NCI-H2196 (cell line): ENCODE results near the gene PPP1R1A.

Experiments used
- DNase-seq: peaks from one replicate; lab custom pipeline; 2025; ENCODE audit not compliant: unreplicated experiment; lab: John Stamatoyannopoulos, UW

PPP1R1A gene

DNA sequence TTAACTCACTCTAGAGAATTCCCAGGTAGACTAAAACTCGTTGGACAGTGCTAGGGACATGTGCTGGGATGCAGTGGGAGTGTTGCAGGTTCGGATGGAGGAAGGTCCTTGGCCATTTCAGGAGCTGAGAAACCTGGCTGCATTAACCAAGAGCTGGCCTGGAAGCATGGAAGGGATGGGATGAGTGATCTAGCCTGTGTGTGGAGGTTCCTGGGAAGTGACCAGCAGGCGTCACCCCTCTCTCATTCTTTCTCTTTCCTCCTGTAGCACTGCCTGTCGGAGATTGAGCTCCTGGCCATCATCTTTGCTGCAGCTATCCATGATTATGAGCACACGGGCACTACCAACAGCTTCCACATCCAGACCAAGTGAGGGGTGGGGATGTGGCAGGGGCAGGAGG is 15.6 kb downstream of the PPP1R1A start:
- no peak for DNase-seq

DNA sequence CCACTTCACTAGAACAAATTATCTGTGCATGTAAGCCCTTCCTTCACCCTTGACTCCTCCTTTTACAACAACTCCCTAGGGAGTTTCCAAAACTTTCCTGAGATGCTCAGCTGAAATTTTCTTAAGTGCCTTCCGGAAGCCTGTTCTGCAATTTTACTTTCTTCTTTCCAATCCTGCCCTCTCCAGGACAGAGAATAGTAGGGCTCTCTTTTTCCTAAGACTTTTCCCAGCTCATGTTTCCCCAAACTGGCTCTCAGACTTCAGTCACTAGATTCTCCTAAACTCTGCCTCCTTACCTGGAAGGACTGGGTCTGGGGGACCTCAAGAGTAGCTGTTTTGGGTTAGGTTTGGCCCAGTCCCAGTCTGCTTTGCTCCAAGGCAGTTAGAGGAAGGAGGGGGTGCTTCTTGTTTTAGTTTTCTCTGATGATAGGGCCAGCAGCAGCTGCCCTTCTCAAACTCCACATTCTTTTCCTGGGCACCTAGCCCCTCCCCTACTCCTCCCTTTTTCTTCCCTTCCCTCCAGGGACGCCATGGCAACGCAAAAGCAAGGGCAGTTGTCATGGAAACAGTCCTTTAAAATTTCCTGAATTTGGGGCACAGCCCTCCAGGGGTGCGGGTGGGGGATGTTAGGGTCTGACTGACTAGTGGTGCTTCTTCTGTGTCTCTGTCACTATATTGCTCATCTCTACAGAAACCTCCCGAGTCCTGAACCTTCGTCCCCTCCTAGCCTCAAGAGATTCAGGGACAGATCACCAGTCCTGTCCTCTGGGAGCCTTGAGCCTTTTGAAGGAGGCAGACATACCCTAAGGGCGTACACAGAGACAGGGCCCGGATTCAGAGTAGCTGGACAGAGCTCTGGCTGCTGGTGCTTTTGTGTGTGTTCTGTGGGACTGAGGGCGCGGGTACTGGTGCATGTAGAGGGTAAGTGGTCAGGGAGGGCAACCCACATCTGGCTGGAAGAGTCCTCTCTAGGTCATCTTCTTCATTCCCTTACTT is 17.0 kb downstream of the PPP1R1A start:
- no peak for DNase-seq

DNA sequence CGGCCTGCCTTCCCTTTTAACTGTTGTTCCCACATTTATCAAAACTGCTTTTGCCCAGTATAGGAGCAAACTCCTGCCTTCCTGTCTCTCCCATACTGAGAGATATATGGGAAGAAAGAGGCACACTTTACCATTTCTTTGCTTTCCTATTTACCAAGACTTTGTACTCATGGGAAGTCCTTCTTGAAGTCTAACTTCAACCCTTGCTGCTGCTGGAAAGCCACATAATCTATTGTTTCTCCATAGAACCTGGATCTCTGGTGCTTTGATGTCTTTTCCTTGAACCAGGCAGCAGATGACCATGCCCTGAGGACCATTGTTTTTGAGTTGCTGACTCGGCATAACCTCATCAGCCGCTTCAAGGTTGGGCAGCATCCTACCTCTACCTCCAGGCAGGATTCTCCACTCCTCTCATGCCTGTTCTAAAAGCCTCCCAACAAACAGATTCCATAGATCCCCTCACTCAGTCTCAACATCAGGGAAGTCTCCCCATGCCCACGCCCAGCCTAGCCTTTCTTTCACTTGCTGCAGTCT is 18.4 kb downstream of the PPP1R1A start:
- no peak for DNase-seq

DNA sequence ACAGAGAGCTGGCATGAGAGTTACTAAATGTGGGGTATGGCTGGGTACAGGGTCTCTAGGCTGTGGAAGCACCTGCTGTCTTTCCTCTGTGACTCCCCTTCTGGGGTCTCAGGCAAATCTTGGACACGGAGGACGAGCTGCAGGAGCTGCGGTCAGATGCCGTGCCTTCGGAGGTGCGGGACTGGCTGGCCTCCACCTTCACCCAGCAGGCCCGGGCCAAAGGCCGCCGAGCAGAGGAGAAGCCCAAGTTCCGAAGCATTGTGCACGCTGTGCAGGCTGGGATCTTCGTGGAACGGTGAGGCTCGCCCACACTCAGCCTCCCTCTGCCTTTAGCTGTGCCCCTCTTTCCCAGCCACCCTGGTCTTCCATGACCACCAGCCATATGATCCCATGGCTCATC is 19.4 kb downstream of the PPP1R1A start:
- no peak for DNase-seq

DNA sequence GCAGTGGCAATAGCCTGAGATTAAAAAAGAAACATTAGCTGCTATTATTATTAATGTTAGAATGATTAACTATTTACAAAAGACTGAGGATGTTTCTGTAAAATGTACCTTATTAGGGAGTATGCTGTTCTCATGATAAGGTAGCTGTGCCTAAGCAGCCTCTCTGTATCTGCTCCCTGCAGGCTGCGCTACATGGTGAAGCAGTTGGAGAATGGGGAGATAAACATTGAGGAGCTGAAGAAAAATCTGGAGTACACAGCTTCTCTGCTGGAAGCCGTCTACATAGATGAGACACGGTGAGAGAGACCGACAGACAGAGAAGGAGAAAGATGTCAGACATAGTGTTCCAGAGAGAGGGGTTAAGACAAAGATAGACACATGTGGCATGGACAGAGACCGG is 21.7 kb downstream of the PPP1R1A start:
- DNase-seq, result no peak

DNA sequence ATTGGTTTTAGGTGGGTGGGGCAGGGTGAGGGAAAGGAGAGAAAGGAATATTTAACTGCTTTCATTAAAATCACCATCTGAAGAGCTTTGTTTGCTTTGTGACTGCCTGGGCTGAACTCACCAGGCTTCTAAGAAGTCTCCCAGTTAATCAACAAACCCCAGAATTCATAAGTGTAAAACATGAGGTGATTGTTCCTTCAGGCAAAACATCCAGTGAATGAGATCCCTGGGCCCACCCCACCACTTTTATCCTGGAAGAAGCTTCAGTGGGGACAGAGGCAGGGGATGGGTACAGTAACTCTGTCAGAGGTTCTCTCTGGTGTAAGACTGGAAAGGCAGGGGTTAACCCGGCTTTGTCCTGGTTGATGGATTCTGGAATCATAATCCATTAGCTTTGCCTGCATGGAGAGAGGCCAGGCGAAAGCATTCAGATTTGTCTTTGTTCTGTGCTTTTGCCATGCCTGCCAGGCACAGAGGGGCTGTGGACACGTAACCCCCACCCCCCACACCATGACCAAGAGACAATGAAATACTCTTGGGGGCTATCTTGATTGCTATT is 22.4 kb downstream of the PPP1R1A start:
- no peak for DNase-seq

DNA sequence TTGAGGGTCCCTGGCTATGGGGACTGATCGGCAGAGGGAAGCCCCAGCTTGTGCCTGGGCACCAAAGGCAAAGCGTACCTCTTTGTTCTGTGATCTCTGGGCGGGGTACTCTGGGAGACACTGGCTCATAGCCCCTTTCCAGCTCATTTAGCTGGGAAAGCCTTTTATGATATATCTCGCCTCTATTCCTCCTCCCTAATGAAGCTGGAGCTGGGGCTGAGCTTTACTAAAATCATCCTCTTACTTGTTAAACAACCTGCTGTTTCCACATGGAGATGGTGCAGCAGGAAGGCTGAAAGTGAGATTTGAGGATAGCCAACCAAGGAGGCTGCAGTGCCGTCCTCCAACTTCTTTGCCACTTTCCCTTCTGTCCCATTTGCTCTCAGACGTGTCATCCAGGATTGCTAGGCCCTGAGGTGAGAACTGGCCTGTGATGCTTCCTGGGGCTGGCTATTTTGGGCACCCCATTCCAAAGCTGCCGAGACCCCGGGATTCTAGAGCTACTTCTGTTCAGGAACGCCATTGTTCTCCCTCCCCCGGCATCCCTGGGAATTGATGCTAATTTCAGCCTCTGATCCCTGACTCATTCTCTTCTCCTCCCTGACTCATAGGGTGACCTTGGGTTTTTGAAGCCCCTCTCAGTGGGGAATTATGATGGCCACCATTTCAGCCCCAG is 23.0 kb downstream of the PPP1R1A start:
- DNase-seq, result no peak

DNA sequence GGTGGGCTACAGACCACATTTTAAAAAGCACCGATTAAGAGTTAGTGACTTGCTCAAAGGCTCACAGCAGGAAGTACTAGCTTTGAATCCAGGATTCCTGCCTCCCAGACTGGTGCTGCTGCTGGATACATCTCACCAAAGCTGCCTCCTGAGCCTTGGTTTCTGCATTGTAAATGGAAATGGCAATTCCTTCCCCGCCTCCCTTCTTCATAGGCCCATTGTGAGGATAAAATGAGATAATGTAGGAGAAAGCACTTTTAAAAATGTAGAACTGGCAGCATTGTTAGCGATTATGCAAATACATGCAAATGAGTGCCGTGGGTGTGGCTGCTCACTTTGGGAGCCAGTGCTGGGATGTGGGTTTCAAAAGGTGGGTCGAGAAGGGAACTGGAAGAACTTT is 23.7 kb downstream of the PPP1R1A start:
- DNase-seq, result no peak

DNA sequence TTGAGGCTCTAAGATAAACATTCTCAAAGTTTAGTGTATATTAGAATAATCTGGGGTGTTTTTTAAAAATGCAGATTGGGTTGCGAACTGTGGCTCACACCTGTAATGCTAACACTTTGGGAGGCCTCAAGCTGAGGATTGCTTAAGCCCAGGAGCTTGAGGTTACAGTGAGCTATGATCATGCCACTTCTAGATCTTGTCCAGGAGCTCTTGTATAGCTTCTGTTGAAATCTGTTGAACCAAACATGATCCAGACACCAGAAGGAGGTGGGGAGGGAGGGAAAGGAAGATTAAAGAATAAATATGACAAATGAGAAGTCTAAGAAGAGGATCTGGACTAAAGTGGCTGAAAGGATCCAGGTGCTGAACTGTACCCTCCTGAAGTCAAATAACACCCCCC is 24.7 kb downstream of the PPP1R1A start:
- DNase-seq, result no peak

DNA sequence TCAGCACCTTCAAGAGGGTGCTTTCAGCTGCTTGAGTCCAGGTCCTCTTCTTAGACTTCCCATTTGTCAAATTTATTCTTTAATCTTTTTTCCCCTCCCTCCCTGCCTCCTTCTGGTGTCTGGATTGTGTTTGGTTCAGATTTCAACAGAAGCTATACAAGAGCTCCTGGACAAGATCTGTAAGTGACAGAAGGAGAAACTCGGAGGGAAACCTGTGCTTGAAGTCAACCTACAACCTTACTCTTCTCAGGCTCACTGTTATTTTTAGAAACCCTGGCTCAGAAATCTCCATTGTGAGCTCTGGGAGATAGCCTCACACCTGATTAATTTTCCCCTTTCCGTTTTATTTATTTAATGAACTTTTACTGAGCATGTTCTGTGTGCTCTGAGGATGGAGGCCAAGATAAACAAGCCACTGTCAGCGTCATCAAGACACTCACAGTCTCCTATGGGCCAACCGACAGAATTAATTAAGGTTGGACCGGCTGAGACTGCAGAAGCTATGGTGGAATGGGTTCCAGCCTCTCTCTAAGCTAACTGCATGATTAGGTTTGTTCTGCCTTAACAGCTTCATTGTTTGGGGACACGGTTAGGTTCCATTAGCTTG is 25.6 kb downstream of the PPP1R1A start:
- no peak for DNase-seq

DNA sequence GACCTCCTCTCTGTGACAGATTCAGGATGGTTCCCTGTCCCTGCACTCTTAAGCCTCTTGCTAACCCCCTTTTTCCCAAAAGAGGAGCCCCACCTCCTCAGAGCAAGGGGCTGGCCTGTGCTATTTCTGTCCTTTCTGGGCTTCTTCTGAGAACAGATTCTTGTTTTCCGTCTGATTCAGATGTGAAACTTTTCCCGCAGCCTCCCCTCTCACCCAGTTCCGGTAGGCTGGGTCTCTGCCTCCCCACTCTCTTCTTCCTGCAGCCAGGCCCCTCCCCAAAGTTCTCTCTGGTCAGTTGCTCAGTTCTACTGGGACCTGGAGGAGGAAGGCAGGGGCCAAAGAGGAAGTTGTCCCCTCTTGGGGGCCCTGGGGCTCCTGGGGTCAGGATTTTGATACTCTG is 27.3 kb downstream of the PPP1R1A start:
- DNase-seq, result no peak

DNA sequence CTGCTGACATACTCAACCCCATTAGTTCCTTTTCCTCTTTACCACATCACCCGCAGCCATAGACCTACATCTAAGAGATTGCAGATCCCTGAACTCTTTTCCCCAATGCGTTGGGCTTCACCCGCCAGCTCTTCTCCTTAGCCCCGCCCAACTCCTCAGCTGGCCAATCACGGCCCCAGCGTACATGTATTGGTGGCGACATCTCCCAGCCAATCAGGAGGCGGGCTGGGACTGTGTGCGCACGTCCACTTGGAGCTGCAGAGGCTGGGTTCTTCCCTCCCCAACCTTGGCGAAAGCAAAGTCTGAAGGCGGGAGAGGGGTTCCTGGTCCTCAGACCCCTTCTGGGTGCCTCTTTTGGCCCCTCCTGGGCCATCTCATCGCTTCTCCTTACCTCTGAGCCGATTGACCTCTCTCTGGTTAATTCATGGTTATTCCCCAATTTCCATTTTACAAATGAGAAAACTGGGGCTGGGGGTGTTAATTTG is 28.0 kb downstream of the PPP1R1A start:
- peak; percentile 50 for DNase-seq

DNA sequence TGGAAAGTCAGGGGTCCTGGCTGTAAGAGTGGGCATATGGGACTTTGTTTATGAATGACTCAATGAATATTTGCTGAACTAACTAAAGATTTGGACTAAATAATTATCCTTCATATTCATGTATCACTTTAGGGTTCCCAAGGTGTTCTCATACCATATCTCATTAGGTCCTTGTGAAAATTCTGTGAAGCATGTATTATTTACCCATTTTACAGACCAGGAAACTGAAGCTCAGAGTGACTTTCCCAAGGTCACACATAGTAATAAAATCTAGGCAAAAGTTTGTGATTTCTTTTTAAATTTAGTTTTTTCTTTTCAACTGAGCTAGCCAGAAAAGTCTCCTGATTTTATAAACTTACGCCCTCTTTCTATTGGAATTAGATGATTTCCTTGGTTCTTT is 29.7 kb downstream of the PPP1R1A start:
- no peak for DNase-seq

DNA sequence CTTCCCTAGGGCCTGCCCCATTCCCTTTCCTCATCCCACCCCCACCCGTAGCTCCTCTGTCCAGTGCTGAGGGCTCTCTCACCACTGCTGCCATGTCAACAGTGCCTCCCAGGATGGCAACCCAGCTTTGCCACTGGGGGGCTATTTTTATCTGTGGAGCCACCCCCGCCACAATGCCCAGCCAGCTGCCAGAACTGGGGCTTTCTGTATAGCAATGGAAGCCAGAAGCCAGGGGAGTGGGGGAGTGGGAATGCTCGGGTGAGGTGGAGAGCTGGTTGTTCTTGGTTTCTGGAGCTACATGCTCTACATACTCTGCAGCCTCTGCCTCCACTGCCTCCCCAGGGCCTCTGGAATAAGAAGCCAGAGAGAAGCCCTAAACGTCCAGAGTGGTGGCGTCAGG is 30.1 kb downstream of the PPP1R1A start:
- no peak for DNase-seq

DNA sequence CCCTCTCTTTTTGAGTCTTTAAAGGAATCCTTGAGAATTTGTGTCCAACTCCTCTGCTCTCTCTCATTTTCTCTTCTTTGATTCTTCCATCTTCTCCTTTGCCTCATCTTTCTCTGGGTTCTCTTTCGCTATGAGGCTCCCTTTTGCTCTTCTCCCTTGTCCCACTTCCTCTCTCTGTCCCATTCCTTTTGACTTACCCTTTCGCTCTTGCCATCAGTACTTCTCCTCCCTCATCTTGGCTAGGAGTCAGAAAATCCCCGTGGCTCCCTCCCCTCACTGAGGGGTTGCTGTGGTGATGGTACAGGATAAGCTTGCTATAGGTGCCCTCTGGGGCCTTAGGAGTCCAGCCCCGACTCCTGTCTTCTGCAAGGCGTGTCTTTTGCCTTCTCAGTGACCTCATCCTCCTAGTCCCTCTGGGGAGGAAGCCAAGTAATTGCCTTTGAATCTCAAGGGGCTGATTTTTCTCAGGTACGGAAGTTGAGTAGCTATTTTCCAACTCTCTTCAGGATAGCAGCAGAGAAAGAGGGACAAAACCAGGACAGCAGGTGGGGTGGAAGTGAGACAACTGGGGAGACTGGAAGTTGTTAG is 32.7 kb downstream of the PPP1R1A start:
- DNase-seq, result no peak

DNA sequence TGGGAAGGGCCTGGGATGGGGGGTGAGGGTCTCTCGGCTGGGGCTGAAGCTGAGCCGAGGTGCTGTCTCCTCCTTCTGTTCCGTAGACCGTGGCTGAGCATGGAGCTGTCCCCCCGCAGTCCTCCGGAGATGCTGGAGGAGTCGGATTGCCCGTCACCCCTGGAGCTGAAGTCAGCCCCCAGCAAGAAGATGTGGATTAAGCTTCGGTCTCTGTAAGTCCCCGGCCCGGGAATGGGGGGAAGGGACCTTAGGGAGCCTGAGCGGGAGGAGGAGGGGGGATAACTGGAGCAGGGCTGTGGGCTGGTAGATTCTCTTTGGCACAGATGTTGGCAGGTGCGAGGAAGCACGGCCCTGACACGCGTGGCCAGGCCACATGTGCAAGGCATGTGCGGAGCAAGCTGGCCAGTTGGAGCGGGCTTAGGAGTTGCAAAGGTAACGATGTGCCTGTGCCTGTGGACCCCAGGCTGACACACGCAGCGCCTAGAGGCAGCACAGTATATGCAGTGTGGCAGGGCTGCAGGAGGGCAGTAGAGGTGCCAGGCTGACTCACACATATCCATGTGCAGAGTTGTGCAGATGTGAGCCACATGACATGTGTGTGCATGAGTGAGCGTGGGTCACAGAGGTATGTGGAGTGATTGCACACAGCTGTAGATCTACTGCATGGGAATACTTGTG is 38.5 kb downstream of the PPP1R1A start:
- no peak for DNase-seq

DNA sequence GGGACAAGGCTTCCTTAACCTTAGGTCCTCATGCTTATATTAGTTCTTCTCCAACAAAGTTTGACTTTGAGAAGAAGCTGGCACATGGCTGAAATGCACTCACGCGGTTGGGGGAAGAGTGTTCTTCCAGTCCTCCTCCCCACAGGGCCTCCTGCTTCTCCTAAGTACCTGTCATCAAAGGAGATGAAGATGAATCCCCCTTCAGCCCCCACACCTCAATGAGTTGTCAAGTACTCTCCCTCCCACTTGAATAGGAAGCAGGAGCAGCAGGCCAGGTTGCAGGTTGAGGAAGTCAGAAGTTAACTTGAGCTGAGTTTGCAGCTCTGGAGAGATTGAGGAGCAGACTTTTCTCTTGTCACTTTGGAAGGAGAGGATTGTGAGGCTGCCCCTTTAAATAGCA is 41.9 kb downstream of the PPP1R1A start:
- DNase-seq, result no peak

DNA sequence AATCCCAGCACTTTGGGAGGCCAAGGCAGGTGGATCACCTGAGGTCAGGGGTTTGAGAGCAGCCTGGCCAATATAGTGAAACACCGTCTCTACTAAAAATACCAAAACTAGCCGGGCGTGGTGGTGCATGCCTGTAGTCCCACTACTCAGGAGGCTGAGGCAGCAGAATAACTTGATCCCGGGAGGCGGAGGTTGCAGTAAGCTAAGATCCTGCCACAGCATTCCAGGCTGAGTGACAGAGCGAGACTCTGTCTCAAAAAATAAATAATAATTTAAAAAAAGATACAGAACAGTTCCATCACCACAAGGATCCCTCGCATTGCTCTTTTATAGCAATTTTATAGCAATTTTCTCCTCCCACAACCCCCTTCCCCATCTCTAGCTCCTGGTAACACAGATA is 43.7 kb downstream of the PPP1R1A start:
- no peak for DNase-seq

DNA sequence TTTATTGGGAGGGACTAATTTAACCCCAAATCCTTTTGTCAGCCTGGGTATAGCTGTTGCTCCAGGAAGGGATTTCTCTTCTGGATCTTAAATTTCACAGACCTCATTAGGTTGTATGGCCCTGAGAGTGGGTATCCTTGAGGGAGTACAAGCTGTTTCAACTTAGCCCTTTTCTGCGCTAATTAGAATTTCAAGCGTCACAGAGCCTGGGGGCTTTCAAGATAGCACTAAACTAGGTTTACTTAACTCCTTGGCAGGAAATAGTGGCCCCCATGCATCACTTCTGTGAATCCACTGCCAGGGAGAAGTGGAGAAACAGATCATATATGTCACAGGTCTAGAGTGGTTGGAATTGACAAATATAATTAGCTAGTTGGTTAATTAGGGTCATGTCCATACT is 44.9 kb downstream of the PPP1R1A start:
- no peak for DNase-seq

DNA sequence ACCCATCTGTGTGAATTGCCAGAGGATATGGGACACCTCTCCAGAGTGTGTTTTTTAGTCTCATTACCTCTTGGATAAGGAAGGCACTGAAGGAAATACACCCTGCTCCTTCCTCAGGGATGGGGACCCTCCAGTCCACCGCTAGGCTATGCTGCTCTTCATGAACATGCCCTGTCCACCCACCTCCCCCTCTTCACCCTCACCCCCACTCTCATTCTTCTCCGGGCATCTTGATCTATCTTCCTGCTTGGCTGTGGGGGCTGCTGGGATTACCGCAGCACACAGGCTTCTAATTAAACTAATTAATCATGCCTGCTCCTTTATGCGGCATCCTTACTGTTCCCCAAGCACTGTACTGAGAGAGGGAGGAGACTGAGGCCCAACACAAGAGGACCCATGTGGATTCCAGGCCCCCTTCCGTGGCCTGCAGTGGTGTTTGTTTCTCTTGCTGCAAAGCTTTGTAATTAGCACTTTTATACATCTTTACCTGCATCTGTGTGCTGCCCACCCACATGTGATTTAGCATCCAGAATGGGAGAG is 46.6 kb downstream of the PPP1R1A start:
- no peak for DNase-seq
